IMR-90 (cell line): ENCODE data around the gene NPB. TPM values are rescaled to one million over a fixed set of nuclear protein-coding genes. Genes with fewer than 3 reads are reported as not detected.

Experiments
- ATAC-seq: fragments of 200-7000 bp; cut with Tn5 transposase; 2 replicates; pipeline ENCODE4 v1.9.1; 2020; ENCODE audit warnings: low read depth, mild to moderate bottlenecking, moderate library complexity
- BruUV-seq: library from RNA; stranded (reverse); fragments of 400-500 nt; replicated peaks from 2 replicates; lab custom pipeline; 2021; lab: Mats Ljungman, UMichigan
- CTCF ChIA-PET: fragments of 300-600 bp; formaldehyde crosslinking; extraction: SDS; loops from one replicate; lab custom pipeline; 2021; ENCODE audit warnings: antibody characterized with exemption; lab: Yijun Ruan, JAX
- POLR2A ChIA-PET: fragments of 300-600 bp; sonication (Branson Sonifier 250); formaldehyde crosslinking; loops from one replicate; lab custom pipeline; 2022; ENCODE audit warnings: antibody characterized with exemption; ENCODE audit not compliant: unreplicated experiment; lab: Charles Lee
- DNase-seq: peaks from one replicate; pipeline ENCODE4 v3.0.0; 2013
- H2AFZ ChIP-seq: replicated peaks from 2 replicates; pipeline ENCODE3; 2013; ENCODE audit warnings: low read length, mild to moderate bottlenecking; ENCODE audit not compliant: poor library complexity
- H2AK5ac ChIP-seq: 2 replicates; pipeline ENCODE4 v1.6.1; 2013; ENCODE audit warnings: low read depth, low read length, inconsistent platforms
- H2AK9ac ChIP-seq: replicated peaks from 2 replicates; pipeline ENCODE3; 2013; ENCODE audit warnings: mild to moderate bottlenecking, low read depth, low read length, moderate library complexity; ENCODE audit not compliant: poor library complexity
- H2BK120ac ChIP-seq: 2 replicates; pipeline ENCODE4 v1.6.1; 2013; ENCODE audit warnings: low read depth, low read length, inconsistent platforms
- H2BK15ac ChIP-seq: 3 replicates; pipeline ENCODE4 v1.6.1; 2013; ENCODE audit warnings: low read depth, low read length, inconsistent platforms
- H2BK20ac ChIP-seq: 2 replicates; pipeline ENCODE4 v1.6.1; 2013; ENCODE audit warnings: low read depth, mild to moderate bottlenecking, inconsistent platforms, low read length, moderate library complexity
- H2BK5ac ChIP-seq: 2 replicates; pipeline ENCODE4 v1.6.1; 2013; ENCODE audit warnings: mild to moderate bottlenecking, low read depth, low read length, inconsistent platforms; ENCODE audit not compliant: poor library complexity, severe bottlenecking
- H3K14ac ChIP-seq: replicated peaks from 2 replicates; pipeline ENCODE4 v1.6.1; 2013; ENCODE audit warnings: low read depth, low read length, inconsistent platforms
- H3K18ac ChIP-seq: 2 replicates; pipeline ENCODE4 v1.6.1; 2013; ENCODE audit warnings: low read depth, low read length, control low read depth
- H3K23ac ChIP-seq: 2 replicates; pipeline ENCODE4 v1.6.1; 2013; ENCODE audit warnings: low read depth, low read length, inconsistent platforms
- H3K27ac ChIP-seq: 2 replicates; pipeline ENCODE4 v1.5.1; 2013; ENCODE audit warnings: mild to moderate bottlenecking, control low read depth, low read length; ENCODE audit not compliant: insufficient read depth
- H3K27me3 ChIP-seq: 2 replicates; pipeline ENCODE4 v1.6.1; 2013; ENCODE audit warnings: low read length; ENCODE audit not compliant: control insufficient read depth, insufficient read depth
- H3K36me3 ChIP-seq: 2 replicates; pipeline ENCODE4 v1.6.1; 2013; ENCODE audit warnings: low read length, mixed read lengths; ENCODE audit not compliant: control insufficient read depth, insufficient read depth
- H3K4ac ChIP-seq: 2 replicates; pipeline ENCODE4 v1.6.1; 2013; ENCODE audit warnings: low read depth, low read length, inconsistent platforms
- H3K4me1 ChIP-seq: 2 replicates; pipeline ENCODE4 v1.6.1; 2013; ENCODE audit warnings: low read length, mixed read lengths; ENCODE audit not compliant: control insufficient read depth, insufficient read depth
- H3K4me2 ChIP-seq: 2 replicates; pipeline ENCODE4 v1.6.1; 2013; ENCODE audit warnings: low read depth, mild to moderate bottlenecking, control low read depth, low read length, moderate library complexity
- H3K4me3 ChIP-seq: 2 replicates; pipeline ENCODE4 v1.5.1; 2013; ENCODE audit warnings: low read depth, mild to moderate bottlenecking, control low read depth, low read length, moderate library complexity; ENCODE audit not compliant: insufficient read depth
- H3K56ac ChIP-seq: 2 replicates; pipeline ENCODE4 v1.6.1; 2013; ENCODE audit warnings: low read length, inconsistent platforms; ENCODE audit not compliant: insufficient read depth; ENCODE audit errors: extremely low read depth
- H3K79me1 ChIP-seq, 2 experiments: 2 replicates each; pipeline ENCODE4 v1.6.1; 2013; ENCODE audit warnings: low read length in 2 of 2, inconsistent platforms in 1 of 2, low read depth in 1 of 2
- H3K9ac ChIP-seq: 2 replicates; pipeline ENCODE4 v1.6.1; 2013; ENCODE audit warnings: low read depth, low read length, control low read depth
- H3K9me1 ChIP-seq: 2 replicates; pipeline ENCODE4 v1.6.1; 2013; ENCODE audit warnings: low read length, inconsistent platforms; ENCODE audit not compliant: insufficient read depth
- H3K9me3 ChIP-seq: 2 replicates; pipeline ENCODE4 v1.6.1; 2013; ENCODE audit warnings: low read length; ENCODE audit not compliant: control insufficient read depth, insufficient read depth
- H4K20me1 ChIP-seq: 2 replicates; pipeline ENCODE4 v1.6.1; 2013; ENCODE audit warnings: low read length, inconsistent platforms; ENCODE audit not compliant: insufficient read depth
- H4K5ac ChIP-seq: 2 replicates; pipeline ENCODE4 v1.6.1; 2013; ENCODE audit warnings: mild to moderate bottlenecking, low read depth, low read length, control low read depth
- H4K8ac ChIP-seq, 2 experiments: 2 replicates each; pipeline ENCODE4 v1.6.1; 2013; ENCODE audit warnings: low read depth in 2 of 2, low read length in 2 of 2, control low read depth in 1 of 2, inconsistent platforms in 1 of 2
- H4K91ac ChIP-seq: 2 replicates; pipeline ENCODE4 v1.6.1; 2013; ENCODE audit warnings: low read depth, low read length, inconsistent platforms; ENCODE audit not compliant: insufficient read depth
- BHLHE40 ChIP-seq: fragments of 150-350 bp; IDR thresholded peaks from 2 replicates; pipeline ENCODE4 v1.6.1; 2016; ENCODE audit warnings: mild to moderate bottlenecking, low read depth, low read length
- MXI1 ChIP-seq: IDR thresholded peaks from 2 replicates; pipeline ENCODE4 v1.6.1; 2012; ENCODE audit warnings: low read depth, mild to moderate bottlenecking, low read length, moderate library complexity, borderline replicate concordance
- WGBS, 2 experiments: methylation state at CpG; one replicate each; pipeline versions ENCODE4 v1.1.5 to v1.1.7; 2013; ENCODE audit warnings: missing lambda C conversion rate in 2 of 2; ENCODE audit not compliant: insufficient read length in 1 of 2; ENCODE audit errors: extremely low coverage in 2 of 2; 5-methylcytosine and 5-hydroxymethylcytosine counted together
- dilution Hi-C: fragments of 300-500 bp; cut with HindIII; formaldehyde crosslinking; loops from one replicate; pipeline ENCODE4 v1.14.3; 2018; ENCODE audit warnings: low sequenced_read_pairs; ENCODE audit not compliant: unreplicated experiment
- in situ Hi-C: fragments of 300-500 bp; cut with MboI; formaldehyde crosslinking; loops from 3 replicates; pipeline ENCODE4 v1.14.3; 2019; ENCODE audit warnings: low sequenced_read_pairs, inconsistent platforms, mixed read lengths
- intact Hi-C: fragments of 100-400 bp; cut with micrococcal nuclease; formaldehyde crosslinking; loops from 2 replicates; pipeline ENCODE4 v1.10.0; 2022
- polyA plus RNA-seq, 3 experiments: library from polyadenylated mRNA; depleted of rRNA; stranded (reverse); fragments of >200 nt; gene quantifications; 2 replicates each; pipeline ENCODE4 v1.2.3, GENCODE V29; 2012; ENCODE audit warnings: low replicate concordance in 1 of 3
- total RNA-seq: library from RNA; depleted of rRNA; stranded (reverse); fragments of >200 nt; gene quantifications from 2 replicates; pipeline ENCODE4 v1.2.3, GENCODE V29; 2012

Gene NPB
- total and polyA plus RNA-seq, 2 of the 4 experiments (the other 2 are of a cell fraction) = 0.51 TPM; not detected in 1

GRCh38 chr17:81899514-81900166 lies 2.4 kb upstream of the NPB start:
- H2AK9ac ChIP-seq = no peak overlapping the region
- intact Hi-C loops (no loop called here), dilution Hi-C loops (no loop called here), in situ Hi-C loops (no loop called here)
- H2BK5ac ChIP-seq = no peak overlapping the region
- ChIA-PET CTCF (no interaction called here), POLR2A (no interaction called here)
- no peak overlapping the region for H3K18ac ChIP-seq
- H3K27me3 ChIP-seq = no peaks in the 10 kb centered on the region
- no TSS peak for BruUV-seq
- H3K9me3 ChIP-seq = no peaks in the 10 kb centered on the region
- H3K14ac ChIP-seq = no peak overlapping the region
- H3K9ac ChIP-seq = no peak overlapping the region
- H4K20me1 ChIP-seq = peaks cover 26% of the 10 kb centered on the region
- H3K79me1 ChIP-seq = peaks cover 3 to 47% of the 10 kb centered on the region in 2 experiments; a peak in 3 of 4 replicates
- H3K27ac ChIP-seq = no peak overlapping the region
- no peak for ATAC-seq
- H4K5ac ChIP-seq = no peak overlapping the region
- 88% methylated on average over 8 of the region's 22 CpGs; no CpG with 5 or more reads in 1 of the 2 experiments for WGBS, 2 experiments
- no peak for TF ChIP-seq MXI1
- TF ChIP-seq BHLHE40 = no peak
- no peak overlapping the region for H3K4ac ChIP-seq
- H3K56ac ChIP-seq = no peak overlapping the region
- peaks cover 31% of the 10 kb centered on the region for H3K36me3 ChIP-seq
- no peak overlapping the region for H2BK20ac ChIP-seq
- no peak overlapping the region for H2AK5ac ChIP-seq
- no peak overlapping the region for H3K4me2 ChIP-seq
- no peak for DNase-seq
- H2BK15ac ChIP-seq = no peak overlapping the region
- H4K91ac ChIP-seq = no peak overlapping the region
- H3K4me3 ChIP-seq = no peak overlapping the region
- no peak overlapping the region for H3K23ac ChIP-seq
- H2BK120ac ChIP-seq = no peak overlapping the region
- no peak overlapping the region for H4K8ac ChIP-seq
- H3K4me1 ChIP-seq = peaks cover 14% of the 10 kb centered on the region
- peaks cover 13% of the 10 kb centered on the region; the same call in 1 of the 2 replicates for H3K9me1 ChIP-seq
- H2AFZ ChIP-seq = no peak overlapping the region
